ENCODE data around the gene EOLA2. TPM values are rescaled to one million over a fixed set of nuclear protein-coding genes. Genes with fewer than 3 reads are reported as not detected.

Gene EOLA2
- polyA plus RNA-seq, 3 donors, result 10.1 to 66.6 (median 22.5) TPM

DNA sequence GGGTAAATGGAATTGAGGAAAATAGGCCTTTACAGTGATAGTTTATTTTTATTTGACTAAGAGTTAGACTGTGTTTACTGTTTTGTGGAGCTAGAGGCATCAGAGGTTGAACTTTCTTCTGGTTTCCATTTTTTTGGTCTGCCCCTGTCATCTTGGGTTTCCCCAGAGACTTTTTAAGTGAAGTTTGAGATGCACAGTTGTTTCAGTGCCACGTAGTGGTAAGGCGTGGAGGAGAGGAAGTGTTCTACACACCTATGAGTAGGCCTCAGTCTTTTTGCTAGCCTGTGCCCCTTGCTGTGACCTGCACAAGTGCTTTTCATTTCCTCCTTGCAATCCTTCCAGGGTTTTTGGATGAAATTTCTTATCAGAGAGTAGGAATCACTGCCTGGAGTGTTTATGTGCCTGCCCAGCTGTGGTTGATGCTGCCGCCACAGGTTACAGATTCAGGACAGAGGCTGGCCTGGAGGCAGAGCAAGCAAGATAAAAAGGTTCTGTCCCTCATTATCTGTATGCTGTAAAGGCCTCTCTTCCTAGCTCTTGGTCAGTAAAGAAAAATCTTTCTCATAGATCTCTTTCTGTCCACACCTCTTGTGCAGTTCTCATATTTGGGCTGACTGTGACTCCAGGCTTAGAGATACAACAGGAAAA, 21.4 kb downstream of the EOLA2 start:
- Histone ChIP-seq H3K4me3 (replicated peaks in 1 of 3; ENCODE audit: low read depth in 2 of 3, low read length in 3 of 3) (no peak overlapping the region), H3K9ac (ENCODE audit: insufficient read depth, low read length, poor library complexity, severe bottlenecking) (no peak overlapping the region), H3K27ac (ENCODE audit: low read depth in 1 of 2, low read length in 2 of 2) (no peak overlapping the region), H3K79me2 (ENCODE audit: insufficient read depth, low read length) (no peaks in the 10 kb centered on the region), H3K9me3 (replicated peaks in 1 of 2; ENCODE audit: control insufficient read depth in 1 of 2, insufficient read depth in 1 of 2, low read length in 2 of 2) (no peaks in the 10 kb centered on the region), H3K4me2 (replicated peaks; ENCODE audit: extremely low read depth, low read length, poor library complexity, severe bottlenecking) (no peak overlapping the region), H3K36me3 (replicated peaks in 1 of 2; ENCODE audit: control insufficient read depth in 1 of 2, insufficient read depth in 2 of 2, low read length in 2 of 2) (no peaks in the 10 kb centered on the region), H2AFZ (ENCODE audit: insufficient read depth, low read depth, low read length, poor library complexity, severe bottlenecking) (no peak overlapping the region), H3K27me3 (ENCODE audit: control insufficient read depth in 2 of 2, insufficient read depth in 2 of 2, low read length in 2 of 2) (no peaks in the 10 kb centered on the region), H3K4me1 (ENCODE audit: control insufficient read depth in 1 of 2, insufficient read depth in 2 of 2, low read length in 2 of 2) (no peaks in the 10 kb centered on the region), H4K20me1 (ENCODE audit: insufficient read depth, low read length) (no peaks in the 10 kb centered on the region)
- no peaks in the 10 kb centered on the region for H3K4me1 Mint-ChIP-seq
- H3K27me3 Mint-ChIP-seq (ENCODE audit: low read depth in 3 of 3), result no peaks in the 10 kb centered on the region
- H3K36me3 Mint-ChIP-seq, result no peaks in the 10 kb centered on the region
- intact Hi-C loops (cut with micrococcal nuclease), result no loop called here
- no peak overlapping the region for H3K4me3 Mint-ChIP-seq
- H3K27ac Mint-ChIP-seq, result no peak overlapping the region
- H3K9me3 Mint-ChIP-seq, result peaks cover 0 to 6% (median 3%) of the 10 kb centered on the region in 7 donors
- DNase-seq, result no peak
- TF ChIP-seq, protein P1, sequence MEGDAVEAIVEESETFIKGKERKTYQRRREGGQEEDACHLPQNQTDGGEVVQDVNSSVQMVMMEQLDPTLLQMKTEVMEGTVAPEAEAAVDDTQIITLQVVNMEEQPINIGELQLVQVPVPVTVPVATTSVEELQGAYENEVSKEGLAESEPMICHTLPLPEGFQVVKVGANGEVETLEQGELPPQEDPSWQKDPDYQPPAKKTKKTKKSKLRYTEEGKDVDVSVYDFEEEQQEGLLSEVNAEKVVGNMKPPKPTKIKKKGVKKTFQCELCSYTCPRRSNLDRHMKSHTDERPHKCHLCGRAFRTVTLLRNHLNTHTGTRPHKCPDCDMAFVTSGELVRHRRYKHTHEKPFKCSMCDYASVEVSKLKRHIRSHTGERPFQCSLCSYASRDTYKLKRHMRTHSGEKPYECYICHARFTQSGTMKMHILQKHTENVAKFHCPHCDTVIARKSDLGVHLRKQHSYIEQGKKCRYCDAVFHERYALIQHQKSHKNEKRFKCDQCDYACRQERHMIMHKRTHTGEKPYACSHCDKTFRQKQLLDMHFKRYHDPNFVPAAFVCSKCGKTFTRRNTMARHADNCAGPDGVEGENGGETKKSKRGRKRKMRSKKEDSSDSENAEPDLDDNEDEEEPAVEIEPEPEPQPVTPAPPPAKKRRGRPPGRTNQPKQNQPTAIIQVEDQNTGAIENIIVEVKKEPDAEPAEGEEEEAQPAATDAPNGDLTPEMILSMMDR (IDR thresholded peaks at IDR 0.05), result no peak
- no CpG with 5 or more reads among the region's 3 CpGs for WGBS (ENCODE audit: insufficient coverage)

- Histone ChIP-seq H3K9me3 (replicated peaks in 1 of 2; ENCODE audit: control insufficient read depth in 1 of 2, insufficient read depth in 1 of 2, low read length in 2 of 2) (no peaks in the 10 kb centered on the region), H3K4me3 (replicated peaks in 1 of 3; ENCODE audit: low read depth in 2 of 3, low read length in 3 of 3) (no peak overlapping the region), H2AFZ (ENCODE audit: insufficient read depth, low read depth, low read length, poor library complexity, severe bottlenecking) (no peak overlapping the region), H3K9ac (ENCODE audit: insufficient read depth, low read length, poor library complexity, severe bottlenecking) (no peak overlapping the region), H3K79me2 (ENCODE audit: insufficient read depth, low read length) (no peaks in the 10 kb centered on the region), H3K36me3 (replicated peaks in 1 of 2; ENCODE audit: control insufficient read depth in 1 of 2, insufficient read depth in 2 of 2, low read length in 2 of 2) (no peaks in the 10 kb centered on the region), H4K20me1 (ENCODE audit: insufficient read depth, low read length) (no peaks in the 10 kb centered on the region), H3K4me2 (replicated peaks; ENCODE audit: extremely low read depth, low read length, poor library complexity, severe bottlenecking) (no peak overlapping the region), H3K4me1 (ENCODE audit: control insufficient read depth in 1 of 2, insufficient read depth in 2 of 2, low read length in 2 of 2) (no peaks in the 10 kb centered on the region), H3K27ac (ENCODE audit: low read depth in 1 of 2, low read length in 2 of 2) (no peak overlapping the region), H3K27me3 (ENCODE audit: control insufficient read depth in 2 of 2, insufficient read depth in 2 of 2, low read length in 2 of 2) (no peaks in the 10 kb centered on the region)
- Mint-ChIP-seq H3K27ac (peak overlapping the region in 1 of 7 donors; percentile 18), H3K36me3 (no peaks in the 10 kb centered on the region), H3K9me3 (peaks cover 0 to 7% (median 3%) of the 10 kb centered on the region in 7 donors), H3K27me3 (ENCODE audit: low read depth in 3 of 3) (no peaks in the 10 kb centered on the region), H3K4me1 (no peaks in the 10 kb centered on the region), H3K4me3 (no peak overlapping the region)
- 100% methylated on average over 2 of the region's 9 CpGs for WGBS (ENCODE audit: insufficient coverage)
- TF ChIP-seq, protein P1 (IDR thresholded peaks at IDR 0.05), result no peak
- no peak for DNase-seq
- intact Hi-C loops (cut with micrococcal nuclease), result no loop called here
Observed at GRCh38 chrX:149910178-149910695, 28.1 kb downstream of the EOLA2 start.

Data from CD14-positive monocyte (primary cell).